Measurements from ENCODE around the gene TSC22D4. TPM values are rescaled to one million over a fixed set of nuclear protein-coding genes. Genes with fewer than 3 reads are reported as not detected.

Gene TSC22D4
- total and polyA plus RNA-seq, 9 of the 15 experiments (the other 6 are each of a cell fraction or from before 2014, with no cell fraction given), result 0.37 to 107 (median 28.7) TPM

- TF ChIP-seq TCF7L2 (IDR thresholded peaks at IDR 0.05; ENCODE audit: low read depth, low read length) (no peak), ZNF121 (CRISPR knock-in tag; conservative IDR thresholded peaks at IDR 0.05) (no peak), GABPA (tag; conservative IDR thresholded peaks at IDR 0.05; ENCODE audit: low read depth) (no peak), HDAC3 (IDR thresholded peaks at IDR 0.05; ENCODE audit: borderline replicate concordance, partially characterized antibody) (peak; percentile 54), IRF9 (tag; IDR thresholded peaks at IDR 0.05) (no peak), ID3 (CRISPR knock-in tag; IDR thresholded peaks at IDR 0.05) (no peak), ID3 (tag; IDR thresholded peaks at IDR 0.05) (peak; percentile 70), BRD9 (IDR thresholded peaks at IDR 0.05; ENCODE audit: low read depth, partially characterized antibody) (peak; percentile 96), RBM25 (IDR thresholded peaks at IDR 0.05; ENCODE audit: low read depth, low read length, severe bottlenecking) (no peak), RBM34 (IDR thresholded peaks at IDR 0.05; ENCODE audit: borderline replicate concordance, insufficient read depth, low read length) (no peak), ETS1 (conservative IDR thresholded peaks at IDR 0.05; ENCODE audit: control insufficient read depth, low read depth, low read length) (peak; percentile 26), REST (IDR thresholded peaks at IDR 0.05; ENCODE audit: borderline replicate concordance) (no peak), REST (CRISPR knock-in tag; IDR thresholded peaks at IDR 0.05; ENCODE audit: low read depth) (0 out of 2 replicates have a peak, but pooled peaks have one; percentile 23), XRCC5 (IDR thresholded peaks at IDR 0.05; ENCODE audit: low read depth, low read length) (peak; percentile 55; the same call in 1 of the 2 replicates), ZNF717 (CRISPR knock-in tag; IDR thresholded peaks at IDR 0.05) (peak; percentile 94), PTBP1 (IDR thresholded peaks at IDR 0.05; ENCODE audit: low read depth, low read length) (peak; percentile 87; the same call in 1 of the 2 replicates), ZNF445 (CRISPR knock-in tag; IDR thresholded peaks at IDR 0.05; ENCODE audit: low read depth) (0 out of 2 replicates have a peak, but pooled peaks have one; percentile 55)
Observed at GRCh38 chr7:100428199-100428966, 50.6 kb downstream of the TSC22D4 start, which contains the start of gene ZCWPW1 (continued).

Measured in K562 (cell line).